ENCODE measurements around the gene COL23A1.

COL23A1 gene

GRCh38 chr5:178465861-178466288 lies 124.3 kb downstream of the COL23A1 start:
- no peaks in the 10 kb centered on the region for H3K27me3 Mint-ChIP-seq
- no peak overlapping the region for H3K4me3 Mint-ChIP-seq
- no peak overlapping the region for H3K27ac Mint-ChIP-seq
- H3K4me1 Mint-ChIP-seq (ENCODE audit: low read depth): no peaks in the 10 kb centered on the region
- H3K9me3 Mint-ChIP-seq: no peaks in the 10 kb centered on the region
- H3K36me3 Mint-ChIP-seq (ENCODE audit: low read depth): no peaks in the 10 kb centered on the region
- DNase-seq: no peak

DNA sequence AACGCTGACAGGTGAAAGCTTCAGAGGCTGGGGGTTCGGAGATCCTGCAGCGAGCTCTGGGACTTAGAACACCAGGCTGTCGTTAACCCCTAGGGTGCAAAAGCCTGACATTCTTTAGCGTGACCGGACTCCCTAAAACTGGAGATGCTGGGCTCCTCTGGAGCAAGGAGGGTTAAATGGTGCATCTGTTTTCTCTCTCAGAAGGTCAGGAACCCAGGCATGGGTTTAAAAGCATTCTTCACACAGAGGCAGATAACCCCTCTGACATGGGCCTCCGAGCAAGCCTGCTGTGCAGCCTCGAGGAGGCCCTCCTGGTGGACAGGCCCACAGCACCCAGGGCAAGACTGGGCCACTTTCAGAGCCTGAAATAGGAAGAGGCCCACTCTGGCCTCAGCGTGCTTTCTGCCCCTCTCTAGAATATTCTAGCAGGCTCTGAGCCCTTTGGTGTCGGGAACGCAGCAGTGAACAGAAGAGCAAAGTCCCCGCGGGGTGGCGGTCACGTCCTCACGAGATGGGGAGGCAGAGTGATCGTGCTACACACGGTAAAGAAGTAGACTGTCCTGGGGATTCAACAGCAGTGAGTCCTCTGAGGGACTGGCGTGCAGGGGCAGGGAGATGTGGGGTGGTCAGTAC lies 124.8 kb downstream of the COL23A1 start:
- no peaks in the 10 kb centered on the region for H3K4me1 Mint-ChIP-seq (ENCODE audit: low read depth)
- H3K27ac Mint-ChIP-seq: no peak overlapping the region
- H3K36me3 Mint-ChIP-seq (ENCODE audit: low read depth): no peaks in the 10 kb centered on the region
- no peaks in the 10 kb centered on the region for H3K27me3 Mint-ChIP-seq
- no peak for DNase-seq
- no peaks in the 10 kb centered on the region for H3K9me3 Mint-ChIP-seq
- no peak overlapping the region for H3K4me3 Mint-ChIP-seq

- Mint-ChIP-seq H3K4me3 (no peak overlapping the region), H3K36me3 (ENCODE audit: low read depth) (no peaks in the 10 kb centered on the region), H3K4me1 (ENCODE audit: low read depth) (no peaks in the 10 kb centered on the region), H3K27me3 (no peaks in the 10 kb centered on the region), H3K9me3 (no peaks in the 10 kb centered on the region), H3K27ac (no peak overlapping the region)
- no peak for DNase-seq
These were observed 125.7 kb downstream of the COL23A1 start for GRCh38 chr5:178464431-178465048.

GRCh38 chr5:178463321-178464155 lies 126.7 kb downstream of the COL23A1 start:
- H3K4me3 Mint-ChIP-seq: no peak overlapping the region
- H3K4me1 Mint-ChIP-seq (ENCODE audit: low read depth): no peaks in the 10 kb centered on the region
- DNase-seq: no peak
- H3K9me3 Mint-ChIP-seq: no peaks in the 10 kb centered on the region
- no peaks in the 10 kb centered on the region for H3K36me3 Mint-ChIP-seq (ENCODE audit: low read depth)
- H3K27ac Mint-ChIP-seq: no peak overlapping the region
- no peaks in the 10 kb centered on the region for H3K27me3 Mint-ChIP-seq

- Mint-ChIP-seq H3K9me3 (no peaks in the 10 kb centered on the region), H3K4me1 (ENCODE audit: low read depth) (no peaks in the 10 kb centered on the region), H3K27ac (no peak overlapping the region), H3K4me3 (no peak overlapping the region), H3K27me3 (no peaks in the 10 kb centered on the region), H3K36me3 (ENCODE audit: low read depth) (no peaks in the 10 kb centered on the region)
- no peak for DNase-seq
These were observed 127.4 kb downstream of the COL23A1 start for GRCh38 chr5:178462816-178463215.

GRCh38 chr5:178462076-178462475 lies 128.1 kb downstream of the COL23A1 start:
- H3K27me3 Mint-ChIP-seq: no peaks in the 10 kb centered on the region
- no peaks in the 10 kb centered on the region for H3K36me3 Mint-ChIP-seq (ENCODE audit: low read depth)
- H3K9me3 Mint-ChIP-seq: no peaks in the 10 kb centered on the region
- no peak overlapping the region for H3K4me3 Mint-ChIP-seq
- no peaks in the 10 kb centered on the region for H3K4me1 Mint-ChIP-seq (ENCODE audit: low read depth)
- no peak overlapping the region for H3K27ac Mint-ChIP-seq
- DNase-seq: no peak

DNA sequence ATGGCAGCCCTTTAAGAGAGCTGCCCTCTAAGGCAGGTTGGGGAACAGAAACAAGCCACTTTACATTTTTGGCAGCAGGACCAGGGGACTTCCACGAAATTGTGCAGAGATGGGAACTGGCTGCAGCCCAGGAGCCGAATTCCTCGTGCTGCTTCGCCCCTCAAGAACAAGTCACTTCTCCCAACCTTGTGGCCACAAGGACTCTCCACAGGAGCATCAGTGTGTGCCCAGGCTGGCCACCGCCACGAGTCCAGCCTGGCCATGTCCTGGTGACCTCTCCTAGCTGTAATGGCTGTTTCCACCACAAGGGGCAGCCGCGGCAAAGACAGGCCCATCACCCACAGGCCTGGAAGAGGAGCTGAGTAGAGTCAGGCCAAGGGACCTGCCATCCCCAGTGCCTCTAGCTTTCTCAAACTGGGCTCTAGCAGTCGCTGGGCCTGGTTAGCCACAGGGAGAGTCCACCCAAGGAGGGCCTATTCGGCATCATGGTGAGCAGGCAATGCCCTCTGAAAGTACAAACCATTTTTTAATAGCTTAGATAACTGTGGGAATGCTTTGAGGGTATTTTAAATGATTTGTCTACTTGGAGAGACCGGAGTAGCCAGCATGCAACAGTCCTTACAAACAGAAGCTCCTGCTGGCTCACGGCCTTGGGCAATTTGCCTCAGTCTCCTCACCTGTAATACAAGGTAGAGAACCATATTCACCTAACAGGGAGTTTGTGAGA lies 129.0 kb downstream of the COL23A1 start:
- Mint-ChIP-seq H3K36me3 (ENCODE audit: low read depth) (no peaks in the 10 kb centered on the region), H3K4me1 (ENCODE audit: low read depth) (no peaks in the 10 kb centered on the region), H3K9me3 (no peaks in the 10 kb centered on the region), H3K27me3 (no peaks in the 10 kb centered on the region), H3K4me3 (no peak overlapping the region), H3K27ac (no peak overlapping the region)
- DNase-seq: peak; percentile 61

DNA sequence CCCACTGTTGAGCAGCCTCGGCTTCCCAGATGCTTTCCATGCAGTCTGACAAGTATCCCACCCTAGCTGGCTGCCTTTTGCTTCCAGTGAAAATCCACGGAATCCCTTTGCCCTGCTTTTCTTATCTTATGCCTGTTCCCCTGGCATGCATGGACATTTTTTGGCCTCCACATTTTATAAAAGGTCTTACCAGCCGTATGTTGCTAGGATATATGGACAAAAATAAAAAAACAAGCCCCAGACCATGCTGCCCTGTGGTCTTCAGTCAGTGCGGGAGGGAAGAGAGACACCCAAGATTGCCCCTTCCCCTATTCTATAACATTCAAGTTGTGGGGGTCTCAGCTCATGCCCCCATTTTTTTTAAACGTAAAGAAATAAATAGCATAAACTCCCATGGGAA lies 129.6 kb downstream of the COL23A1 start:
- no peaks in the 10 kb centered on the region for H3K4me1 Mint-ChIP-seq (ENCODE audit: low read depth)
- H3K9me3 Mint-ChIP-seq: no peaks in the 10 kb centered on the region

DNA sequence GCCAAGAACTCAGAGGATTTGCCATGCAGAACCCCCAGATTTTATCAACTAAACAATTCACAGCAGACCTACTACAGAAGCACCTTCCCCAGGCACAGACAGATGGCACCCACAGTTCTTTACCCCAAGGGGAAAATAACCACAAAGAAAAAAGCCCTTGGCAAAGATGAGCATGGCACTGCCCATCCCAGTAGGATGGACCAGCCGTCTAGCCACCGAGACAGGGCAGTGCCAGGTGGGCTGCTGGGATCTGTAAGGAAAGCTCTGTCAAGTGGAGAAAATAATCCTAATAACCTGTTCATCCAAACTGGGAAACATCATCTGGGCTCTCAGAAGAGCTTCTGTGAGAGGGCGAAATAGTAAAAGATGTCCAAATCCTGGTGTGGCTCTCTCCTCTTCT lies 130.0 kb downstream of the COL23A1 start:
- H3K36me3 Mint-ChIP-seq (ENCODE audit: low read depth): no peaks in the 10 kb centered on the region
- no peaks in the 10 kb centered on the region for H3K27me3 Mint-ChIP-seq
- H3K9me3 Mint-ChIP-seq: no peaks in the 10 kb centered on the region
- DNase-seq: no peak
- no peaks in the 10 kb centered on the region for H3K4me1 Mint-ChIP-seq (ENCODE audit: low read depth)
- no peak overlapping the region for H3K27ac Mint-ChIP-seq
- H3K4me3 Mint-ChIP-seq: no peak overlapping the region

More for the DNA sequence above, 129.6 kb downstream of the COL23A1 start:
- H3K27ac Mint-ChIP-seq: no peak overlapping the region
- H3K27me3 Mint-ChIP-seq: no peaks in the 10 kb centered on the region
- no peaks in the 10 kb centered on the region for H3K36me3 Mint-ChIP-seq (ENCODE audit: low read depth)
- no peak for DNase-seq
- no peak overlapping the region for H3K4me3 Mint-ChIP-seq

GRCh38 chr5:178458140-178458539 lies 132.1 kb downstream of the COL23A1 start:
- Mint-ChIP-seq H3K4me1 (ENCODE audit: low read depth) (no peaks in the 10 kb centered on the region), H3K27me3 (no peaks in the 10 kb centered on the region), H3K27ac (no peak overlapping the region), H3K36me3 (ENCODE audit: low read depth) (no peaks in the 10 kb centered on the region), H3K4me3 (no peak overlapping the region), H3K9me3 (no peaks in the 10 kb centered on the region)
- no peak for DNase-seq

- Mint-ChIP-seq H3K27me3 (no peaks in the 10 kb centered on the region), H3K27ac (no peak overlapping the region), H3K36me3 (ENCODE audit: low read depth) (no peaks in the 10 kb centered on the region), H3K4me3 (no peak overlapping the region), H3K9me3 (no peaks in the 10 kb centered on the region), H3K4me1 (ENCODE audit: low read depth) (no peaks in the 10 kb centered on the region)
- DNase-seq: no peak
These were observed 132.7 kb downstream of the COL23A1 start for GRCh38 chr5:178457471-178457870.

- DNase-seq: no peak
- no peaks in the 10 kb centered on the region for H3K36me3 Mint-ChIP-seq (ENCODE audit: low read depth)
- H3K27me3 Mint-ChIP-seq: no peaks in the 10 kb centered on the region
- no peaks in the 10 kb centered on the region for H3K9me3 Mint-ChIP-seq
- H3K27ac Mint-ChIP-seq: no peak overlapping the region
- no peak overlapping the region for H3K4me3 Mint-ChIP-seq
- H3K4me1 Mint-ChIP-seq (ENCODE audit: low read depth): no peaks in the 10 kb centered on the region
These were observed 134.7 kb downstream of the COL23A1 start for GRCh38 chr5:178455480-178455835.

DNA sequence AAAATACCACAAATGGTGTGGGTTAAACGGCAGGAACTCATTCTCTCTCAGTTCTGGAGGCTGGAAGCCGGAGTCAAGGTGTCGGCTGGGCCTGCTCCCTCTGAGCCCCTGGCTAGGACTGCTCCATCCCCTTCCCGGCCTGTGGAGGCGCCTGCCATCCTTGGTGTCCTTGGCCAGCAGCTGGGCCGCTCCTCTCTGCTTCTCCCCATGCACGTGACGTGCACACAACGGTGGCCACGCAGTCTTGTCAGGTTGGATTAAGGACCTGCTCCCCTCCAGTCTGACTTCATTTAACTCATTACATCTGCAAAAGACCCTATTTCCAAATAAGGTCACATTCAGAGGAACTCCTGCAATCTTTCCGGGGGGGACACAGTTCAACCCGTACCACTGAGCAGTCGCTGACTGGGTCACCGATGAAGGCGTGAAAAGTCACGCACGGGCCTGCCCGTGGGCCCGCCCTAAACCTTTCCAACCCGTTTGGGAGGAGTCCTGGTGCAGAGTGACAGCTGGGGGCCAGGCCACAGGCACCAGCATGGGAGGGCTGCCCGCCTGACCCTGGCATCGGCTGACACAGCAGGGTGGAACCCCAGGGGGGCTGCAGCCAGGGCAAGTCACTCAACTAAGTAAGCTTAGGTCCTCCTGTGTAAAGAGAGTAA lies 135.2 kb downstream of the COL23A1 start:
- Mint-ChIP-seq H3K9me3 (no peaks in the 10 kb centered on the region), H3K27me3 (no peaks in the 10 kb centered on the region), H3K4me1 (ENCODE audit: low read depth) (no peaks in the 10 kb centered on the region), H3K4me3 (no peak overlapping the region), H3K36me3 (ENCODE audit: low read depth) (no peaks in the 10 kb centered on the region), H3K27ac (no peak overlapping the region)
- no peak for DNase-seq

- no peak overlapping the region for H3K4me3 Mint-ChIP-seq
- no peaks in the 10 kb centered on the region for H3K9me3 Mint-ChIP-seq
- H3K4me1 Mint-ChIP-seq (ENCODE audit: low read depth): no peaks in the 10 kb centered on the region
- H3K27ac Mint-ChIP-seq: no peak overlapping the region
- DNase-seq: no peak
- peaks cover 1% of the 10 kb centered on the region for H3K27me3 Mint-ChIP-seq
- no peaks in the 10 kb centered on the region for H3K36me3 Mint-ChIP-seq (ENCODE audit: low read depth)
These were observed 135.9 kb downstream of the COL23A1 start for GRCh38 chr5:178454303-178454702.
